LNCAP (cell line): ENCODE results near the gene ARHGAP15.

Experiments
- TF ChIP-seq, protein P1 (sequence below): fragments of 450-650 bp; IDR thresholded peaks from 2 replicates; pipeline ENCODE4 v1.5.1; 2017; ENCODE audit warnings: mild to moderate bottlenecking

Gene ARHGAP15

DNA sequence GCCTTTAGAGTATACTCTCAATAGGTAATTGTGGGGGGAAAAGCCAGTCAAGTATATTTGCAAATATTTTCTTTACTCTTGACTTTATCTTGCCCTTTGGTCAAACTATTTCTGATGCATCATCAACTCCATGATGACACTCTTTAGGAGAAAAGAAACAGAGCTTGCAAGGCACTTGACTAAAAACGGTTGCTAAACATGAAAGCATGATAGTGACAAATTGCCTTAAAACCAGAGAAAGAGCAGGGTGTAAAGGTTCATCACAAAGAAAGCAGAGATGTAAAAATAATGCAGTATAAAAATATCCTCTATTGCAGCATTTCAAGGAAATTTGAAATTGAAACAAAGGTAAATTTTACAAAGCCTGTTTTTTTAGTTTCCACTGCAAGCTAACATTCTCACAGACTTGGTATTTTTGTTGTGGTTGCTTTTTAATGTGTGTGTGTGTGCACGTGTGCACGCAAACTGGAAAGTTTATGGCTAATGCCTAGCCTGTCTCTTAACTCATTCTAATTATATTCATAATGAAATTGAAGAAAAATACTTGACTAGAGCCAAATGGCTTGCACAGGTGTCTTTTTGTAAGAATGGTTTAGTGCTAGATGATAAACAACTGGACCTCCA lies 503.6 kb downstream of the ARHGAP15 start:
- TF ChIP-seq, protein P1, sequence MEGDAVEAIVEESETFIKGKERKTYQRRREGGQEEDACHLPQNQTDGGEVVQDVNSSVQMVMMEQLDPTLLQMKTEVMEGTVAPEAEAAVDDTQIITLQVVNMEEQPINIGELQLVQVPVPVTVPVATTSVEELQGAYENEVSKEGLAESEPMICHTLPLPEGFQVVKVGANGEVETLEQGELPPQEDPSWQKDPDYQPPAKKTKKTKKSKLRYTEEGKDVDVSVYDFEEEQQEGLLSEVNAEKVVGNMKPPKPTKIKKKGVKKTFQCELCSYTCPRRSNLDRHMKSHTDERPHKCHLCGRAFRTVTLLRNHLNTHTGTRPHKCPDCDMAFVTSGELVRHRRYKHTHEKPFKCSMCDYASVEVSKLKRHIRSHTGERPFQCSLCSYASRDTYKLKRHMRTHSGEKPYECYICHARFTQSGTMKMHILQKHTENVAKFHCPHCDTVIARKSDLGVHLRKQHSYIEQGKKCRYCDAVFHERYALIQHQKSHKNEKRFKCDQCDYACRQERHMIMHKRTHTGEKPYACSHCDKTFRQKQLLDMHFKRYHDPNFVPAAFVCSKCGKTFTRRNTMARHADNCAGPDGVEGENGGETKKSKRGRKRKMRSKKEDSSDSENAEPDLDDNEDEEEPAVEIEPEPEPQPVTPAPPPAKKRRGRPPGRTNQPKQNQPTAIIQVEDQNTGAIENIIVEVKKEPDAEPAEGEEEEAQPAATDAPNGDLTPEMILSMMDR: no peak

DNA sequence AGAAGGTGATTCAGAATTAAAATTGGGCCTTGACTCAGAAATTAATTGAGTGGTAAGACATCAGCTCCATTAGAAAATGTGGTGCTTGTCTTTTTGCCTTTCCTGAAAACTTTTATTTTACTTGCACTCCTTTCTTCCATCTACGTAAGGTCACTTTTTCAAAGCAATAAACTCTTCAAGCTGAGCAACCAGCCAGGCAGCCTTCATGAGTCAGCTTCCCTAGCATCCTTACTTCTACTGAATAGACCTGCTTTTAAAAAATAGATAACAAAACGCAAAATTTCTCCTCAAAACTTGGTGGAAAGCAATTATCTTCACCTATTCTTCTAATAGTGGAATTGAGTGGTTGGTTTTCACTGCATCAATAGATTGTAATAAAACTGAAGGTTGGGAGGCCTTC lies 504.2 kb downstream of the ARHGAP15 start:
- TF ChIP-seq, protein P1: no peak

DNA sequence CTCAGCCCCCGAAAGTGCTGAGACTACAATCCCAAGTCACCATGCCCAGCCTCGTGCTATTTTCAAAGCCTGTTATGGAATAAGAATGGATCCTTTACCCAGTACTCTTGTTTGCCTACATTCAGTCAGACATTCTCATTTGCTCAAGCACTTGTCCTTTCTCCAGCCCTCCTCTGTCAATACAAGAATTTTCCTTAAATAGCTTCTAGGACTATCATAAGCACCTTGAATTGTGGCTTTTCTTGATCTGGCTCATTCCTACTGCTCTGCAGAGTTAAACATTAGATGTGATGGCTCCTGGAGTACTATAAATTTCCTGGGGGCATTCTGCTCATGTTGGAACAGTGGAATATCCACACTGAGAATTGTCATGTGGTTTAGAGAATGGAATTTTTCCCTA lies 506.1 kb downstream of the ARHGAP15 start:
- TF ChIP-seq, protein P1: no peak

DNA sequence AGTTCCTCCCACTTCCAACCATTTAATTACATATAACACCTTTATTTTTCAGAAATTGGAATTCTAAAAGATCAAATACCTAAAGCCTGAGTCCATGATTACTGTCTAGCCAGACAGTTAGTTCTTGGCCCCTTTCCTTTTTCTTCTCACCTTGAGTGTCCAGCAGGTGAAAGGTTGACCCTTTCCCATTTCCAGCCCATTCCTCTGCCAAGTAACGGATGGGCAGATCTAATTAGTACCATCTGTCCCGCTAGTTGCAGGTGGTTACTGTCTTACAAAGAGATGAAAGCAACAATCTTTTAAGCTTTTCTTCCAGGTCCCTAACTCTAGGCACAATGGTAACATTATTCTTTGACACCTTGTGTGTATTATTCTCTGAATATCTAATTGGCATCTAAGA lies 506.7 kb downstream of the ARHGAP15 start:
- TF ChIP-seq, protein P1: no peak

DNA sequence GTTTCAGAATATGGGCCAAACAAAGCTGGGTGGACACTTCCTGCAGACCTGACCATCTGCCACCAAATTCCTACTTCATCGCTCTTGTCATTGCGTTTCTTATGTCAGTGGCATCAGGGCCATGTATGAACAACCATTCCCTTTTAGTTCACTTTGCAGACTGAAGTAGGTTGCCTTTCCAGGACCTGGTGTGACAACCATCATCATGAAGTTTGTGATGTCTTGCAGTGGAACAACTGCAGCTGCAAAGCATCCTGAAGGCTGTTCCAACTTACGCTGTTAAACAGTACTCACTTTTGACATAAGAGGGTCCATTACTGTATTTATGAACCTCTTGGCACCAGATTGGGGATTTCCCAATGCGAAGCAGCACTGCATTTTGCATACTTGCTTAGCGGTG lies 511.6 kb downstream of the ARHGAP15 start:
- TF ChIP-seq, protein P1: no peak

DNA sequence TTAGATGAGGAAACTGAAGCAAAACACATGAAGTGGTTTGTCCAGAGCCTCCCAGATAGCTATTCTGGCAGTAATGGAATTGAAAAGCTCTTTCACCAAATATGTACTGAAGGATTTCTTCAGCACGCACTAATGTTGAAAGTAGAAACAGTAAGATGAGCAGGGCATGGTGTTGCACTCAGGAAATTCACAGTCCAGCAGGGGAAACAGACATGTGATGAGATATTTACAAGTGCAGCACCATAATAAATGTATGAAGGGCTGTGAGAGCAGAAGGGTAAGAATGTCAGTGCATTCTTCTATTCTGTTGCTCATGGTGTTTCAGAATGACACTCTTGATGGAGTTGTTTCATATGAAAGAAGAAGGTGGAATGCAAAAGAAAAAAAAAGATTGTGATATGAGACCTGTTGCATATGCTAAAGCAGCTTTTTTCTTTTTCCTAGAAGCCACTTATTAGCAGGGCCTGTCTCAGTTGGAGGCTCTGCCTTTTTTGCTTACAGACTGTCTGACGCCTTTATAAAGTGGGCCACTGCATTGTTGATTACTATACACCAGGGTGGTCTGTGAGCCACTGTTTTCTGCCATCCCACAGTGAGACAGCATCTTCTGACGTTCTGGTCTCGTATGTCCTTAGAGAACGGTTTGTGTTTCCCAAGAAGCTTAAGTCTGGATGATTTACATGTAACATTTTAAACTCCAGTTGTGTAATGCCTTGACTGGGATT lies 516.9 kb downstream of the ARHGAP15 start:
- TF ChIP-seq, protein P1: no peak

DNA sequence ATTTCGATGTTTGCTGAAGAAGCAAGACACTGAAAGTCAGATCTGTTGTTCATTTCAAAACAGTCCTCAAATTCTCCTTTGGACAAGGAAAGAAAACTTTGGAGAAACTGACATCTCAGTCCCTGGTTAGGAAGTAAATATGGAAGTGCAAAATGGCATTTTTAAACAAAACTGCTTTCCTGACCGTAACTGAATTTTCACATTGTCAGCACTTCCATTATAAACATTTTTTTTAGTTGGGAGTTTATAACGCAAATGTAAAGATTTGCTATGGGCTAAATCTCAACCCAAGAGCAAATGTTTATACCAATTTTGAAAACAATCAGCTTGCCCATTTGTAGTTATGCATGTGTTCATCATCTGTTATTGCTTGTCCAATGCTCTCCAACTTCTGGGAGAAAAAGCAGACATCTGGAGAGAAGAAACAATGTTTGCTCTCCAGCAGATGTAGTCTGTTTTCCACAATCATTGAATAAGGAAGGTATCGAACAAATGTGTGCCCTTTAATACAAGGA lies 520.1 kb downstream of the ARHGAP15 start:
- TF ChIP-seq, protein P1: no peak
